HepG2 (cell line): ENCODE results near the gene PPAT. TPM values are rescaled to one million over a fixed set of nuclear protein-coding genes. Genes with fewer than 3 reads are reported as not detected.

Experiments used
- ATAC-seq: fragments of 200-7000 bp; cut with Tn5 transposase; 3 replicates; pipeline ENCODE4 v1.9.1; 2020; ENCODE audit warnings: mild to moderate bottlenecking, moderate library complexity
- BruUV-seq: library from RNA; stranded (reverse); fragments of 400-500 nt; replicated peaks from 2 replicates; lab custom pipeline; 2021; lab: Mats Ljungman, UMichigan
- CTCF ChIA-PET: fragments of 300-600 bp; formaldehyde crosslinking; extraction: SDS; loops from one replicate; lab custom pipeline; 2021; ENCODE audit warnings: low total read pairs, inconsistent platforms, low intra/inter-chr PET ratio; lab: Yijun Ruan, JAX
- POLR2A ChIA-PET: fragments of 350-600 bp; sonication (Branson Sonifier 250); formaldehyde crosslinking; loops from one replicate; lab custom pipeline; 2020; ENCODE audit warnings: antibody characterized with exemption, inconsistent platforms; lab: Yijun Ruan, JAX
- DNase-seq: peaks from one replicate; pipeline ENCODE4 v3.0.0-alpha.2; 2015; ENCODE audit warnings: low spot score
- FAIRE-seq: peaks from 3 replicates; lab custom pipeline; 2011; peaks lifted over from hg19 to GRCh38; lab: Jason Lieb, UNC
- H2AFZ ChIP-seq: one replicate; pipeline ENCODE4 v1.6.1; 2011; ENCODE audit warnings: low read length, inconsistent platforms
- H3K27ac ChIP-seq: fragments of 300-600 bp; 3 replicates; pipeline ENCODE4 v1.8.0; 2011; ENCODE audit warnings: mixed run types, mild to moderate bottlenecking, mixed read lengths, low read length, inconsistent platforms; ENCODE audit not compliant: insufficient read depth; ENCODE audit errors: extremely low read length
- H3K27me3 ChIP-seq, 2 experiments: fragments of 200-600 bp in 1 of 2; 2 replicates in 1 of 2; 3 replicates in 1 of 2; pipeline versions ENCODE4 v1.6.0 to v1.8.0; 2011; ENCODE audit warnings: low read length in 2 of 2, mild to moderate bottlenecking in 2 of 2, moderate library complexity in 2 of 2, inconsistent platforms in 1 of 2; ENCODE audit not compliant: insufficient read depth in 2 of 2, control insufficient read depth in 1 of 2
- H3K36me3 ChIP-seq, 2 experiments: fragments of 200-600 bp in 1 of 2; replicated peaks in 1 of 2; 2 replicates in 1 of 2; 3 replicates in 1 of 2; pipeline versions ENCODE4 v1.5.1 to v1.8.0; 2011; ENCODE audit warnings: low read length in 2 of 2, inconsistent platforms in 1 of 2; ENCODE audit not compliant: insufficient read depth in 2 of 2, control insufficient read depth in 1 of 2
- H3K4me1 ChIP-seq: 2 replicates; pipeline ENCODE4 v1.5.1; 2012; ENCODE audit warnings: low read length, inconsistent platforms; ENCODE audit not compliant: insufficient read depth
- H3K4me2 ChIP-seq: 2 replicates; pipeline ENCODE4 v1.6.0; 2011; ENCODE audit warnings: low read depth, low read length, inconsistent platforms
- H3K4me3 ChIP-seq, 3 experiments: fragments of 200-600 bp in 1 of 3; sonication (generic), shearing (Covaris generic) in 1 of 3; replicated peaks in 1 of 3; 2 replicates each; pipeline ENCODE4 v1.5.1; 2011 to 2016; ENCODE audit warnings: low read length in 3 of 3, inconsistent platforms in 2 of 3, low read depth in 2 of 3, mild to moderate bottlenecking in 2 of 3, control low read depth in 1 of 3, mixed read lengths in 1 of 3; ENCODE audit not compliant: insufficient read depth in 1 of 3
- H3K79me2 ChIP-seq: one replicate; pipeline ENCODE4 v1.6.1; 2011; ENCODE audit warnings: low read length, inconsistent platforms; ENCODE audit not compliant: insufficient read depth
- H3K9ac ChIP-seq: 2 replicates; pipeline ENCODE4 v1.6.0; 2011; ENCODE audit warnings: mild to moderate bottlenecking, low read depth, low read length, inconsistent platforms; ENCODE audit not compliant: insufficient read depth
- H3K9me3 ChIP-seq: 2 replicates; pipeline ENCODE4 v1.5.1; 2012; ENCODE audit warnings: mild to moderate bottlenecking, low read length
- H4K20me1 ChIP-seq: 2 replicates; pipeline ENCODE4 v1.6.0; 2011; ENCODE audit warnings: inconsistent platforms, mild to moderate bottlenecking, low read length, moderate library complexity; ENCODE audit not compliant: insufficient read depth
- GTF2F1 ChIP-seq: fragments of 150-350 bp; IDR thresholded peaks from 2 replicates; pipeline ENCODE4 v1.6.1; 2014; ENCODE audit warnings: low read length
- PAF1 ChIP-seq: IDR thresholded peaks from 2 replicates; pipeline ENCODE4 v1.6.1; 2016; ENCODE audit warnings: missing genetic modification reagents, missing compliant biosample characterization
- PTBP1 ChIP-seq: fragments of 200-400 bp; formaldehyde crosslinking; IDR thresholded peaks from 2 replicates; pipeline ENCODE4 v1.6.1; 2018; ENCODE audit warnings: low read length, low read depth; ENCODE audit not compliant: poor library complexity, severe bottlenecking
- SETDB1 ChIP-seq: sonication (generic); formaldehyde crosslinking; IDR thresholded peaks from 2 replicates; pipeline ENCODE4 v1.5.1; 2020; ENCODE audit warnings: missing genetic modification reagents, mild to moderate bottlenecking, borderline replicate concordance
- ZNF329 ChIP-seq: sonication (generic); formaldehyde crosslinking; IDR thresholded peaks from 2 replicates; pipeline ENCODE4 v1.9.0; 2021; ENCODE audit warnings: low read depth, mild to moderate bottlenecking, missing genetic modification reagents
- ZNF558 ChIP-seq: sonication (generic); formaldehyde crosslinking; IDR thresholded peaks from 2 replicates; pipeline ENCODE4 v1.9.0; 2022; ENCODE audit warnings: mild to moderate bottlenecking, missing genetic modification reagents, borderline replicate concordance
- ZNF577 ChIP-seq: sonication (generic); formaldehyde crosslinking; IDR thresholded peaks from 2 replicates; pipeline ENCODE4 v1.4.0; 2020; ENCODE audit warnings: mild to moderate bottlenecking, low read depth, missing genetic modification reagents, borderline replicate concordance
- WGBS: methylation state at CpG from one replicate; pipeline ENCODE4 v1.1.6; 2017; ENCODE audit warnings: low lambda C conversion rate; 5-methylcytosine and 5-hydroxymethylcytosine counted together
- in situ Hi-C: cut with HindIII; loops from 2 replicates; pipeline ENCODE4 v1.10.0; 2017; ENCODE audit warnings: low pct_unique_long_range_greater_than_20kb; ENCODE audit not compliant: extremely low pct_ligation_motif_present
- intact Hi-C: fragments of 100-400 bp; cut with micrococcal nuclease; formaldehyde crosslinking; loops from one replicate; pipeline ENCODE4 v1.10.0; 2022; ENCODE audit not compliant: unreplicated experiment
- polyA plus RNA-seq, 8 experiments: library from polyadenylated mRNA; depleted of rRNA in 3 of 8; stranded (reverse) in 7 of 8; unstranded in 1 of 8; fragments of >200 nt; fragmentation: Illumina TruSeq in 4 of 8; extraction: Trizol in 4 of 8; gene quantifications; 2 replicates each; pipeline versions ENCODE4 v1.2.1 to v1.2.3, GENCODE V29; 2011 to 2016; ENCODE audit warnings: low read depth in 4 of 8, missing spikeins in 1 of 8, mixed read lengths in 1 of 8; ENCODE audit not compliant: insufficient read depth in 1 of 8
- total RNA-seq, 5 experiments: library from RNA; depleted of rRNA; stranded (reverse); fragments of >200 nt; fragmentation: Illumina TruSeq; extraction: Trizol; gene quantifications; 2 replicates each; pipeline ENCODE4 v1.2.3, GENCODE V29; 2016; ENCODE audit warnings: low read depth in 1 of 5
- TF ChIP-seq, protein P1 (sequence below): sonication (generic); formaldehyde crosslinking; IDR thresholded peaks from 2 replicates; pipeline ENCODE4 v1.5.1; 2020; ENCODE audit warnings: mild to moderate bottlenecking, missing genetic modification reagents, moderate library complexity
- TF ChIP-seq, protein P2 (sequence below): IDR thresholded peaks from 2 replicates; pipeline ENCODE4 v1.6.1; 2016; ENCODE audit warnings: missing biosample characterization, missing genetic modification reagents, low read depth
- TF ChIP-seq, protein P3 (sequence below): sonication (generic); formaldehyde crosslinking; IDR thresholded peaks from 2 replicates; pipeline ENCODE4 v1.8.0; 2022; ENCODE audit warnings: missing genetic modification reagents, mild to moderate bottlenecking, moderate library complexity, borderline replicate concordance
- TF ChIP-seq, protein P4 (sequence below): IDR thresholded peaks from 2 replicates; pipeline ENCODE4 v1.6.1; 2018; ENCODE audit warnings: missing genetic modification reagents

The PPAT gene
- total and polyA plus RNA-seq, 2 of the 13 experiments (the other 11 are each of a cell fraction or from before 2014, with no cell fraction given): 16.9 to 62.6 TPM

DNA sequence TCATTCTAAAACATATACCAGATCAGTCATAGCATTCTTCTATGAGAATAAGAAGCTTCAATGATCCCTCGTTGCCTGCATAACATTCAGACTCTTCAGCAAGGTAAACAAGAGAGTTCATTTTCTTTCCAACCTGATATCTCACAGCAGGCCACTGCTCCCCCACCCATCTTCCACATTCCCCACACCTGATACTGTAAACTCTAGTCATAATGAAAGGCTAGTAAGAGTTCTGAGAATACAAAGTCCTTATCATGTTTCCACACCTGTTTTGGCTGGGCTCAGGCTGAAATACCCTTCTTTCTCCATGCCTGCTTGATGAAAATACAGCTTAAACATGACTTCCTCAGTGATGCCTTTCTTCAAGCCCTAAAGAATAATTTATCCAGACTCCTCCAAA lies 45.9 kb downstream of the PPAT start (continued):
- TF ChIP-seq, protein P1, sequence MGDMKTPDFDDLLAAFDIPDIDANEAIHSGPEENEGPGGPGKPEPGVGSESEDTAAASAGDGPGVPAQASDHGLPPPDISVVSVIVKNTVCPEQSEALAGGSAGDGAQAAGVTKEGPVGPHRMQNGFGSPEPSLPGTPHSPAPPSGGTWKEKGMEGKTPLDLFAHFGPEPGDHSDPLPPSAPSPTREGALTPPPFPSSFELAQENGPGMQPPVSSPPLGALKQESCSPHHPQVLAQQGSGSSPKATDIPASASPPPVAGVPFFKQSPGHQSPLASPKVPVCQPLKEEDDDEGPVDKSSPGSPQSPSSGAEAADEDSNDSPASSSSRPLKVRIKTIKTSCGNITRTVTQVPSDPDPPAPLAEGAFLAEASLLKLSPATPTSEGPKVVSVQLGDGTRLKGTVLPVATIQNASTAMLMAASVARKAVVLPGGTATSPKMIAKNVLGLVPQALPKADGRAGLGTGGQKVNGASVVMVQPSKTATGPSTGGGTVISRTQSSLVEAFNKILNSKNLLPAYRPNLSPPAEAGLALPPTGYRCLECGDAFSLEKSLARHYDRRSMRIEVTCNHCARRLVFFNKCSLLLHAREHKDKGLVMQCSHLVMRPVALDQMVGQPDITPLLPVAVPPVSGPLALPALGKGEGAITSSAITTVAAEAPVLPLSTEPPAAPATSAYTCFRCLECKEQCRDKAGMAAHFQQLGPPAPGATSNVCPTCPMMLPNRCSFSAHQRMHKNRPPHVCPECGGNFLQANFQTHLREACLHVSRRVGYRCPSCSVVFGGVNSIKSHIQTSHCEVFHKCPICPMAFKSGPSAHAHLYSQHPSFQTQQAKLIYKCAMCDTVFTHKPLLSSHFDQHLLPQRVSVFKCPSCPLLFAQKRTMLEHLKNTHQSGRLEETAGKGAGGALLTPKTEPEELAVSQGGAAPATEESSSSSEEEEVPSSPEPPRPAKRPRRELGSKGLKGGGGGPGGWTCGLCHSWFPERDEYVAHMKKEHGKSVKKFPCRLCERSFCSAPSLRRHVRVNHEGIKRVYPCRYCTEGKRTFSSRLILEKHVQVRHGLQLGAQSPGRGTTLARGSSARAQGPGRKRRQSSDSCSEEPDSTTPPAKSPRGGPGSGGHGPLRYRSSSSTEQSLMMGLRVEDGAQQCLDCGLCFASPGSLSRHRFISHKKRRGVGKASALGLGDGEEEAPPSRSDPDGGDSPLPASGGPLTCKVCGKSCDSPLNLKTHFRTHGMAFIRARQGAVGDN (CRISPR knock-in tag): no peak
- no peak for TF ChIP-seq ZNF558
- no peak for TF ChIP-seq ZNF329 (CRISPR knock-in tag)
- no peak for TF ChIP-seq PTBP1
- TF ChIP-seq, protein P2, sequence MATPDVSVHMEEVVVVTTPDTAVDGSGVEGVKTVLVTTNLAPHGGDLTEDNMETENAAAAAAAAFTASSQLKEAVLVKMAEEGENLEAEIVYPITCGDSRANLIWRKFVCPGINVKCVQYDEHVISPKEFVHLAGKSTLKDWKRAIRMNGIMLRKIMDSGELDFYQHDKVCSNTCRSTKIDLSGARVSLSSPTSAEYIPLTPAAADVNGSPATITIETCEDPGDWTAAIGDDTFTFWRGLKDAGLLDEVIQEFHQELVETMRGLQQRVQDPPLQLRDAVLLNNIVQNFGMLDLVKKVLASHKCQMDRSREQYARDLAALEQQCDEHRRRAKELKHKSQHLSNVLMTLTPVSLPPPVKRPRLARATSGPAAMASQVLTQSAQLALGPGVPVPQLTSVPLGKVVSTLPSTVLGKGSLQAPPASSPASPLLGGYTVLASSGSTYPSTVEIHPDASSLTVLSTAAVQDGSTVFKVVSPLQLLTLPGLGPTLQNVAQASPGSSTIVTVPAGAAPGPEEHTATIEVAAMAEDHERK (CRISPR knock-in tag): no peak

DNA sequence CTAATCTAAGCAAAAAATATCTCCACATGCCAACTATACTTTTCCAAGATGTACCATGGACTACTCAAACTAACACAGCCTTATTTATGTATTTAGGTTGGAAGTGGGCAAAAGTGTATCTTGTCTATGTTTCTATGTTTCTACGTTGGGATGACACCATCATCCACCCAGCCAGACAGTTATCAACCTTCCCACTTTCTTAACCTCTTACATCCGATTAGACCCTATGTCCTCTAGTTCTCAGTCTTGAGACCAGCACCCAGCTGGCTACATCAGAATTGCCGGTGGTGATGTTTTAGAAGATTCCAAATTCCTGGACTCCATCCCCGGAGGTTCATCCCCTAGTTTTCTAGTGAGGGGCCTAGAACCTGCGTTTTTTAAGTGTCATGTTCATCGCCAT lies 47.1 kb downstream of the PPAT start:
- Histone ChIP-seq H3K36me3 (no peaks in the 10 kb centered on the region), H3K9ac (peak overlapping the region; percentile 94), H3K79me2 (peaks cover 25% of the 10 kb centered on the region)
- no peak for FAIRE-seq
- in situ Hi-C loops: no loop called here
- no peak for TF ChIP-seq PAF1 (CRISPR knock-in tag)
- TF ChIP-seq SETDB1 (CRISPR knock-in tag): no peak
- TF ChIP-seq, protein P3, sequence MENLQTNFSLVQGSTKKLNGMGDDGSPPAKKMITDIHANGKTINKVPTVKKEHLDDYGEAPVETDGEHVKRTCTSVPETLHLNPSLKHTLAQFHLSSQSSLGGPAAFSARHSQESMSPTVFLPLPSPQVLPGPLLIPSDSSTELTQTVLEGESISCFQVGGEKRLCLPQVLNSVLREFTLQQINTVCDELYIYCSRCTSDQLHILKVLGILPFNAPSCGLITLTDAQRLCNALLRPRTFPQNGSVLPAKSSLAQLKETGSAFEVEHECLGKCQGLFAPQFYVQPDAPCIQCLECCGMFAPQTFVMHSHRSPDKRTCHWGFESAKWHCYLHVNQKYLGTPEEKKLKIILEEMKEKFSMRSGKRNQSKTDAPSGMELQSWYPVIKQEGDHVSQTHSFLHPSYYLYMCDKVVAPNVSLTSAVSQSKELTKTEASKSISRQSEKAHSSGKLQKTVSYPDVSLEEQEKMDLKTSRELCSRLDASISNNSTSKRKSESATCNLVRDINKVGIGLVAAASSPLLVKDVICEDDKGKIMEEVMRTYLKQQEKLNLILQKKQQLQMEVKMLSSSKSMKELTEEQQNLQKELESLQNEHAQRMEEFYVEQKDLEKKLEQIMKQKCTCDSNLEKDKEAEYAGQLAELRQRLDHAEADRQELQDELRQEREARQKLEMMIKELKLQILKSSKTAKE: no peak
- TF ChIP-seq ZNF577: no peak
- no peak for TF ChIP-seq GTF2F1
- TF ChIP-seq, protein P4, sequence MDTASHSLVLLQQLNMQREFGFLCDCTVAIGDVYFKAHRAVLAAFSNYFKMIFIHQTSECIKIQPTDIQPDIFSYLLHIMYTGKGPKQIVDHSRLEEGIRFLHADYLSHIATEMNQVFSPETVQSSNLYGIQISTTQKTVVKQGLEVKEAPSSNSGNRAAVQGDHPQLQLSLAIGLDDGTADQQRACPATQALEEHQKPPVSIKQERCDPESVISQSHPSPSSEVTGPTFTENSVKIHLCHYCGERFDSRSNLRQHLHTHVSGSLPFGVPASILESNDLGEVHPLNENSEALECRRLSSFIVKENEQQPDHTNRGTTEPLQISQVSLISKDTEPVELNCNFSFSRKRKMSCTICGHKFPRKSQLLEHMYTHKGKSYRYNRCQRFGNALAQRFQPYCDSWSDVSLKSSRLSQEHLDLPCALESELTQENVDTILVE (CRISPR knock-in tag): no peak
- TF ChIP-seq, all 625 proteins: peak for 0
- ChIA-PET POLR2A (interaction anchor here (1.0 to 2.4 kb wide), 2 partner anchors 48 to 94 kb away, joined by 5 to 67 read pairs; partner anchors contain the start of genes PAICS and PPAT), CTCF (no interaction called here)
- H3K27ac ChIP-seq: peak overlapping the region; percentile 97
- peak overlapping the region; percentile 77 for H3K4me2 ChIP-seq
- H3K9me3 ChIP-seq: no peaks in the 10 kb centered on the region
- H2AFZ ChIP-seq: no peak overlapping the region
- DNase-seq (no peak), ATAC-seq (no peak)
- no peaks in the 10 kb centered on the region; a peak in 1 of 5 replicates for H3K27me3 ChIP-seq
- H3K4me3 ChIP-seq: peak overlapping the region; percentile 71 to 87 (median 85)
- WGBS: 11% methylated on average over 6 of the region's 6 CpGs
- H4K20me1 ChIP-seq: no peaks in the 10 kb centered on the region
- no TSS peak for BruUV-seq
- peaks cover 28% of the 10 kb centered on the region for H3K4me1 ChIP-seq
- intact Hi-C loops: loop anchor here (5.0 kb wide), 1 partner anchor 441 kb away; the partner anchor contains the start of gene CEP135
